UCSD-AML1 (cell line): ENCODE data around the gene CRADD.

Experiments
- DNase-seq: peaks from one replicate; lab custom pipeline; 2025; ENCODE audit not compliant: unreplicated experiment; lab: John Stamatoyannopoulos, UW

CRADD gene

DNA sequence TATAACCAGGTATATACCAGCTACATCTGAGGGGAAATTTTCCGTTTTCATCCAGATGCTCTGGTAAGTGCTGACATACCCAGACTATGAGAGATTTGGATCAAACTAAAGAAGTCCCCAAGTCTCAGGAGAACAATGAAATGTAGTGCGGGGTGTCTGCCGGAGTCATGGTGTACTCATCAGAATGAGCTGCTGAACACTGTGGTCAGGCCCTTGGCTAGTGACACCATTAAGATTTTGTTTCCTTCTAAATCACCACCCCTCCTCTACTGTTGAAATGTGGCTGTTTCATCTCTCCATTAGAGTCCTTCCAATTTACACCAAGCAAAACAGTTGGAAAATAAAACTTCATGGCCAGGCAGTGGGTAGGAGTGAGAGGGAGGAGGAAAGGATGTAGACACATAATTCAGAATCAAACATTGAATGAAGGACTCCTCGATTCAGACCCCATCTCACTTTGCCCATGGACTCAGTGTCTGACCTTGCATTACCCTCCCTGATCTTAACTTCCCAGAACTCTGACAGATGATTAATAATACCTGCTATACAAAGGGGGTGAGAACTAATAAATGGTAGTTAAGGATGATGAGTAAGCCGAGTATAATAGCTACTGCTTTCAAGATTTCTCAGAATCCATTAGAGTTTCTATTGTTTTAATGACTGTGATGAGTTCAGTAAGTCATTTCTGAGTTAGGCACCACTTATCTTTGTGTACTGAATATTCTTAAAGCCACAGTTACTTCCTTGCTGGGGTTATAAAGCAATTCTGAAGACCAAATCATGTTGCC is 127.4 kb downstream of the CRADD start:
- DNase-seq: no peak

DNA sequence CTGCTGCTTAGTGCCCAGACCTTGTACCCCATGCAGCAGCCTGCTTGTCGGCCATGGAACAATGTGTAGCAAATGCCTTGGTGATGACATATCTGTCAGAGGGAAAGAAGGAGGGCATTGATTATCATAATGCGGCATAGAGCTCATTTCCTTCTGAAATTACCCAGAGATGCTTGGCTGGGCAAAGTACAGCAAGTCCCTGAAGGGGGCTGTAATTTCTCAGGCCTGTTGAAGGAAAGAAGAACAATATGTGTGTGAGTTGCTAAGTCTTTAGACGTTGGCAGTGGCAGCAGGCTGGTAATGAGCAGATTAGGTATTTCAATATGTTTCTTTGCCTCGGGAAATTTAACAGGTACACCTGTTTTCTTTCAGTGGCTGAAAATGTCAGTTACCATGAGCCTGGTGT is 128.6 kb downstream of the CRADD start:
- no peak for DNase-seq

DNA sequence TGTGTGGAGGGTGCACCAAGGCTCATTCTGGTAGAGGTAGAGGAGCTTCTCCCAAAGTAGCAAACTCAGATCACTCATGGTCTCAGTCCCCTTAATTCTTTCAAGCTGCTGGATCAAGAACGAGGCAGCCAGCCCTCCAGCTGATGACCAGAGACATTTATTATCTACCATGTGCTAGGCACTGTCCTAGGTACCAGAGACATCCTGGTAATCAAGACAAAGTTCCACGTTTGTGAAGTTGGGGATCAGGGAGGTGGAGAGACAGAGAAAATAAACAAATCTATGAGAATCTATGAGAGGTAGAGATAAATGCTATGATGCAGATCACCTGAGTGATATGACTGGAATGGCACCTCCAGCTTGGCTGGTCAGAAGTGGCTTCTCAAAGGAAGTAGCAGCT is 130.2 kb downstream of the CRADD start:
- no peak for DNase-seq

DNA sequence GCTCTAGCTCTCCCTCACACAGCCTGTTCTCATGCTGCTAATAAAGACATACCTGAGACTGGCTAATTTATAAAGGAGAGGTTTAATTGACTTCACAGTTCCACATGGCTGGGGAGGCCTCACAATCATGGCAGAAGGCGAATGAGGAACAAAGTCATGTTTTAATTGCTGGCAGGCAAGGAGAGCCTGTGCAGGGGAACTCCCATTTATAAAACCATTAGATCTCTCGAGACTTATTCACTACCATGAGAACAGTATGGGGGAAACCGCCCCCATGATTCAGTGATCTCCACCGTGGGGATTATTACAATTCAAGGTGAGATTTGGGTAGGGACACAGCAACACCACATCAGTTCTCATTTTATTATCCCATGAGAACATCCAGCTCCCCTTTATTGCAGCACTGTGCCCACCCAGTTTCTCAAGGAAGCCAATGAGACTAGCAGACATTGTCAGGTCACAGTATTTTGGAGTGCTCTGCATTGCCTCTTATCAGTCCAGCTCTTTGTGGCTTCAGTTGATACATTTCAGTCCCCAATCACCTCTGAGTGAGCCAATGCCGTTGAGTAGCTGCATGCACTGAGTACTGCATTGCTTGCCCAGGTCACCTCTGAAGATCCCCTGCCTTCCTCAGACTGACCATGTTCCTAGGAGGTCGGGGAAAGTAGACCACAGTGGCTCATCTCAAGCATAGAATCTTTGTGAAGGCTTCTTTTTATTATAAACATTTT is 131.2 kb downstream of the CRADD start:
- DNase-seq: no peak

- DNase-seq: no peak
These were observed 135.5 kb downstream of the CRADD start for GRCh38 chr12:93812626-93813025.

- DNase-seq: no peak
These were observed 136.0 kb downstream of the CRADD start for GRCh38 chr12:93813186-93813585.

GRCh38 chr12:93813972-93814821 is 137.0 kb downstream of the CRADD start:
- DNase-seq: no peak

- peak; percentile 35 for DNase-seq
These were observed 141.4 kb downstream of the CRADD start for GRCh38 chr12:93818488-93819049.

DNA sequence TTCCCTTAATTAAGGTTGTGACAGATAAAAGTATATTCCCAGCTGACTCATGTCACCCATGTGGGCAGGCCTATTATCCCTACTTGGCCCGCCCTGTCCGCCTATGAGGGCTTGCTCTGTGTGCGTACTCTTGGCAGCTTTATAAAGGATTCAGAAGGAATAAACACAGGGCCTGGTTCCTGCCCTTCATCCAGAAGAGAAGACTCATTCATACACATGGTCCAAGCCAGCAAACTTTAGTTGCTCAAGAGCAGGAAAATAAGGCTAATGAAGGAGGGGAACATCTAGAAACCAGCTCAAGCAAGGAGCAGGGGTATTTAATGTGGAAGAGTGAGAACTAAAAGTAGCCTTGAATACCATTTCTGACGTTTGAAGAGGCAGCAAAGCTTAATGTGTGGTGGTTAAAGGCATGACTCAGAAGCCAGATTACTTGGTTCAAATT is 141.9 kb downstream of the CRADD start:
- DNase-seq: no peak

DNA sequence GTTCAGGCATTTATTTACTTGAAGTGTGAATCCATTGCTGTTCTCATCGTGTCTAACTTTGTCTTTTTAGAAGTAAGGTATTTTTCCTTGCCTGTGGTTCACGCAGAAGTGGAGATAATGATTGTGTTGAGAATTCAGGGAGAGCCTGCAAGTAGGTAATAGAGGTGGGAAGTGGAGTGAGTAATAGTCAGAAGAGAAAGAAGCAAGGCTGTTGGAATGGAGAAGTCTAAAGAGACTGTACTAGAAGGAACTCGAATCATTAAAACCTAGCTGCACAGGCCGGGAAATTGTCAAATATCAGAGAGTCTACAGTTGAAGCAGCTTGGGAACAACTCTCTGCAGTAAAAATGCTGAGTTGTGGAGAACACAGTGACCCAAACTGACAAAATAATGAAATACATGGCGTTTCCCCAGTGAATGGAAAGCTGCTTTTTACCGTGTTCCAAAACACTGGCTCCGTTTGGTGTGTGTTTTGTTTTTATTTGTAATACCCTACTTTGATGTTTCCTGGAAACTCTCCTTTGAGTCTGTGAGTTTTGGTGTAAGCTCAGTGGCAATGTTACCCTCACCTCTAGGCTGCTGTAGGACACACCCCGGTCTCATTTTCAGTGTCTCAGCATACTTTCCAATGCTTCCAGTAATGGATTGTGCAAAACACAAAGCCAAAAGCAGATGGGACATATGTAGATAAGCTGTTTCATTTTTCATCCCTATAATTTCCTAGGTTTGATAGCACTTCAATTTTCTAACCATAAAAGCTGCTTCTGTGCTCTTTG is 146.6 kb downstream of the CRADD start:
- no peak for DNase-seq

- no peak for DNase-seq
These were observed 147.6 kb downstream of the CRADD start for GRCh38 chr12:93824514-93825500.

- DNase-seq: no peak
These were observed 148.3 kb downstream of the CRADD start for GRCh38 chr12:93825501-93825888.

GRCh38 chr12:93825931-93826555 is 148.9 kb downstream of the CRADD start:
- no peak for DNase-seq

GRCh38 chr12:93827179-93827578 is 150.0 kb downstream of the CRADD start:
- no peak for DNase-seq

- DNase-seq: no peak
These were observed 150.5 kb downstream of the CRADD start for GRCh38 chr12:93827669-93828068.

DNA sequence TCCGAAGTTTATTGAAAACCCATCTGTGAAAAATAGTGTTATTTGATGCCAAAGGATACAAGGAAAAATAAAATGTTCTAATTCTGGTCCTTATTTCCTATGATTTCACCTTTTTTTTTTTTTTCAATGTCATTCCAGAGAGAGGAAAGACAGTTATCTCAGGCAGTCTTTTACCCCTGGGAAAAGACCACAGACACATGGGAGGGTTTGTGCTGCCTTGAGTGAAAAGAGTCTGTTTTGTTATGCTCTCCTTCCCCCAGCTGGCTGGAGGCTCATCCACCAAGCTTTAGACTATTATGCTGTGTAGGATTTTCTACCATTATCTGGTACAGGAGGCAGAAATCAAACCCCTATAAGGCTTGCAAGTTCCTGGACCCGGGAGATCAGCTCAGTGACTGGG is 151.8 kb downstream of the CRADD start:
- no peak for DNase-seq

- DNase-seq: no peak
These were observed 154.2 kb downstream of the CRADD start for GRCh38 chr12:93831374-93831773.

- DNase-seq: no peak
These were observed 155.0 kb downstream of the CRADD start for GRCh38 chr12:93832131-93832530.

- no peak for DNase-seq
These were observed 156.8 kb downstream of the CRADD start for GRCh38 chr12:93833946-93834345.
